Ramos (cell line): ENCODE measurements around the gene CLN6.

Source experiments
- in situ Hi-C: fragments of 300-500 bp; cut with MboI; formaldehyde crosslinking; loops from one replicate; pipeline ENCODE4 v1.14.3; 2022; ENCODE audit warnings: low sequenced_read_pairs; ENCODE audit not compliant: unreplicated experiment

CLN6 gene

DNA sequence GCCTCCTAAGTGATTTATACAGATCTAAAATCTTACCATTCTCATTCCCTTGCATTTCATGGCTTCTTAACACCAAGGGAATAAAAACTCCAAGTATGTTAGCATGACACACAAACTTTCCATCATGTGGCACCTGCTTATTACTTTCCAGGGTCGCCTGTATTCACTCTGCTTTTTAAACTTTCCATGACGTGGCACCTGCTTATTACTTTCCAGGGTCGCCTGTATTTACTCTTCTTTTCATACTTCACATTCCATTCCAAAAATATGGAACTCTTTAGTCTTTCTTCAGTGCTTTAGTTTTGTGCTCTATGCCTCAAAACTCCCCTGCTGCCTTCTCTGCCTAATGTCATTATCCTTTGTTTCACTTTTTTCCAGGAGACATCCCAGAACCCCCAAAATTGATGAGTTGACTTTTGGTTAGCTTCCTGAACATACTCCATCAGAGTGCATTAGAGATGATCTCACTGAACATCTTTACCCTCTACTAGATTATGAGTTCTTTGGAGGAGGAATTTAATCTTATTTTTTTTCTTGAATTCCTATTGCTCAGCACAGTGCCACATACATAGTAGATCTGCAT is 71.4 kb downstream of the CLN6 start:
- in situ Hi-C loops, result no loop called here

- in situ Hi-C loops, result no loop called here
These were observed 72.5 kb downstream of the CLN6 start for GRCh38 chr15:68157074-68157473.
